HuH-7.5 (cell line): ENCODE data around the gene SPTBN1.

Experiments
- DNase-seq: peaks from one replicate; pipeline ENCODE4 v3.0.0; 2011; ENCODE audit warnings: low spot score

The SPTBN1 gene

GRCh38 chr2:54556621-54557121 is 100.5 kb downstream of the SPTBN1 start:
- DNase-seq: no peak

GRCh38 chr2:54557211-54557600 is 101.1 kb downstream of the SPTBN1 start:
- no peak for DNase-seq

GRCh38 chr2:54557601-54558187 is 101.6 kb downstream of the SPTBN1 start:
- no peak for DNase-seq

- DNase-seq: peak; percentile 55
These were observed 102.3 kb downstream of the SPTBN1 start for GRCh38 chr2:54558188-54559005.

GRCh38 chr2:54559006-54559445 is 102.9 kb downstream of the SPTBN1 start:
- DNase-seq: no peak

- no peak for DNase-seq
These were observed 103.5 kb downstream of the SPTBN1 start for GRCh38 chr2:54559593-54560145.

- DNase-seq: no peak
These were observed 104.2 kb downstream of the SPTBN1 start for GRCh38 chr2:54560146-54560881.

GRCh38 chr2:54561010-54561409 is 104.9 kb downstream of the SPTBN1 start:
- DNase-seq: no peak

GRCh38 chr2:54564439-54564838 is 108.3 kb downstream of the SPTBN1 start:
- DNase-seq: no peak

GRCh38 chr2:54565551-54565950 is 109.4 kb downstream of the SPTBN1 start:
- no peak for DNase-seq

GRCh38 chr2:54566896-54567295 is 110.8 kb downstream of the SPTBN1 start:
- no peak for DNase-seq

GRCh38 chr2:54568876-54569321 is 112.8 kb downstream of the SPTBN1 start:
- no peak for DNase-seq

- no peak for DNase-seq
These were observed 113.7 kb downstream of the SPTBN1 start for GRCh38 chr2:54569745-54570301.

- DNase-seq: no peak
These were observed 114.3 kb downstream of the SPTBN1 start for GRCh38 chr2:54570321-54570855.

GRCh38 chr2:54570925-54571694 is 115.0 kb downstream of the SPTBN1 start:
- DNase-seq: no peak

- no peak for DNase-seq
These were observed 116.1 kb downstream of the SPTBN1 start for GRCh38 chr2:54572262-54572635.

GRCh38 chr2:54572636-54573536 is 116.8 kb downstream of the SPTBN1 start:
- no peak for DNase-seq

- no peak for DNase-seq
These were observed 117.4 kb downstream of the SPTBN1 start for GRCh38 chr2:54573537-54573919.

GRCh38 chr2:54574107-54574859 is 118.2 kb downstream of the SPTBN1 start:
- DNase-seq: no peak
